IgD-negative memory B cell (primary cell): ENCODE results near the gene GUCY1B1. TPM values are rescaled to one million over a fixed set of nuclear protein-coding genes. Genes with fewer than 3 reads are reported as not detected.
A peak's percentile ranks its signal among the peaks of the same experiment; 100 is the strongest.

Experiments
- H3K27ac Mint-ChIP-seq, 3 donors: one replicate each; pipeline ENCODE4 v1.8.0; 2020 to 2022; ENCODE audit warnings: mild to moderate bottlenecking in 3 of 3, mixed read lengths in 3 of 3, moderate library complexity in 1 of 3
- H3K27me3 Mint-ChIP-seq: one replicate; pipeline ENCODE4 v1.8.0; 2021; ENCODE audit warnings: mixed read lengths
- H3K36me3 Mint-ChIP-seq: one replicate; pipeline ENCODE4 v1.8.0; 2020; ENCODE audit warnings: mild to moderate bottlenecking, mixed read lengths
- H3K4me1 Mint-ChIP-seq, 3 donors: one replicate each; pipeline ENCODE4 v1.8.0; 2020 to 2022; ENCODE audit warnings: mixed read lengths in 3 of 3, mild to moderate bottlenecking in 1 of 3
- H3K4me3 Mint-ChIP-seq, 4 donors: one replicate each; pipeline ENCODE4 v1.8.0; 2020 to 2022; ENCODE audit warnings: mild to moderate bottlenecking in 4 of 4, mixed read lengths in 4 of 4, moderate library complexity in 3 of 4
- H3K9me3 Mint-ChIP-seq, 3 donors: one replicate each; pipeline ENCODE4 v1.8.0; 2020 to 2021; ENCODE audit warnings: mixed read lengths in 3 of 3, mild to moderate bottlenecking in 1 of 3
- polyA plus RNA-seq: library from polyadenylated mRNA; unstranded; fragments of 300-500 nt; fragmentation: Illumina TruSeq; gene quantifications from one replicate; pipeline ENCODE4 v1.2.3, GENCODE V29; 2021

GUCY1B1 gene
- polyA plus RNA-seq, 1 donor from 2014 or later = 0.31 TPM

GRCh38 chr4:155748039-155748438 is 10.8 kb upstream of the GUCY1B1 start:
- no peaks in the 10 kb centered on the region for H3K9me3 Mint-ChIP-seq
- no peaks in the 10 kb centered on the region for H3K27me3 Mint-ChIP-seq
- H3K4me3 Mint-ChIP-seq = no peak overlapping the region
- no peaks in the 10 kb centered on the region for H3K4me1 Mint-ChIP-seq
- H3K27ac Mint-ChIP-seq = no peak overlapping the region
- no peaks in the 10 kb centered on the region for H3K36me3 Mint-ChIP-seq

GRCh38 chr4:155749041-155749440 is 9.8 kb upstream of the GUCY1B1 start:
- Mint-ChIP-seq H3K27me3 (no peaks in the 10 kb centered on the region), H3K4me3 (no peak overlapping the region), H3K9me3 (no peaks in the 10 kb centered on the region), H3K27ac (no peak overlapping the region), H3K4me1 (no peaks in the 10 kb centered on the region), H3K36me3 (no peaks in the 10 kb centered on the region)

- Mint-ChIP-seq H3K4me3 (no peak overlapping the region), H3K4me1 (no peaks in the 10 kb centered on the region), H3K9me3 (no peaks in the 10 kb centered on the region), H3K27me3 (no peaks in the 10 kb centered on the region), H3K27ac (no peak overlapping the region), H3K36me3 (no peaks in the 10 kb centered on the region)
These were observed 7.3 kb upstream of the GUCY1B1 start for GRCh38 chr4:155751569-155751968.

GRCh38 chr4:155757745-155758265 is 1.0 kb upstream of the GUCY1B1 start:
- H3K36me3 Mint-ChIP-seq = peaks cover 2% of the 10 kb centered on the region
- peaks cover 4% of the 10 kb centered on the region for H3K27me3 Mint-ChIP-seq
- H3K9me3 Mint-ChIP-seq = peaks cover 0 to 2% (median 0%) of the 10 kb centered on the region in 3 donors
- peak overlapping the region in 1 of 4 donors; percentile 5 for H3K4me3 Mint-ChIP-seq
- H3K27ac Mint-ChIP-seq = no peak overlapping the region
- H3K4me1 Mint-ChIP-seq = peaks cover 0 to 5% (median 3%) of the 10 kb centered on the region in 3 donors

- Mint-ChIP-seq H3K4me1 (peaks cover 0 to 5% (median 3%) of the 10 kb centered on the region in 3 donors), H3K36me3 (peaks cover 2% of the 10 kb centered on the region), H3K9me3 (peaks cover 0 to 2% (median 0%) of the 10 kb centered on the region in 3 donors), H3K4me3 (peak overlapping the region in 3 of 4 donors; percentile 54 to 77 (median 60)), H3K27me3 (peaks cover 4% of the 10 kb centered on the region), H3K27ac (no peak overlapping the region)
These were observed 791 bp downstream of the GUCY1B1 start for GRCh38 chr4:155759372-155760252.

GRCh38 chr4:155761047-155761446 is 2.2 kb downstream of the GUCY1B1 start:
- Mint-ChIP-seq H3K4me1 (peaks cover 0 to 5% (median 3%) of the 10 kb centered on the region in 3 donors), H3K36me3 (peaks cover 2% of the 10 kb centered on the region), H3K4me3 (no peak overlapping the region), H3K27ac (no peak overlapping the region), H3K9me3 (peaks cover 0 to 2% (median 0%) of the 10 kb centered on the region in 3 donors), H3K27me3 (peaks cover 7% of the 10 kb centered on the region)

- H3K27ac Mint-ChIP-seq = no peak overlapping the region
- H3K27me3 Mint-ChIP-seq = peaks cover 7% of the 10 kb centered on the region
- peaks cover 0 to under 1% (median 0%) of the 10 kb centered on the region in 3 donors for H3K9me3 Mint-ChIP-seq
- H3K4me3 Mint-ChIP-seq = no peak overlapping the region
- peaks cover 2% of the 10 kb centered on the region for H3K36me3 Mint-ChIP-seq
- H3K4me1 Mint-ChIP-seq = peaks cover 0 to 5% (median 3%) of the 10 kb centered on the region in 3 donors
These were observed 3.1 kb downstream of the GUCY1B1 start for GRCh38 chr4:155761916-155762315.

GRCh38 chr4:155762334-155762733 is 3.5 kb downstream of the GUCY1B1 start:
- H3K27me3 Mint-ChIP-seq = peaks cover 7% of the 10 kb centered on the region
- peaks cover 0 to 5% (median 3%) of the 10 kb centered on the region in 3 donors for H3K4me1 Mint-ChIP-seq
- H3K36me3 Mint-ChIP-seq = peaks cover 2% of the 10 kb centered on the region

GRCh38 chr4:155763551-155763950 is 4.7 kb downstream of the GUCY1B1 start:
- peaks cover 0 to 3% (median 1%) of the 10 kb centered on the region in 3 donors for H3K4me1 Mint-ChIP-seq
- no peak overlapping the region for H3K4me3 Mint-ChIP-seq
- H3K36me3 Mint-ChIP-seq = no peaks in the 10 kb centered on the region
- H3K27me3 Mint-ChIP-seq = peaks cover 5% of the 10 kb centered on the region
- H3K9me3 Mint-ChIP-seq = no peaks in the 10 kb centered on the region
- H3K27ac Mint-ChIP-seq = no peak overlapping the region

More at GRCh38 chr4:155762334-155762733, 3.5 kb downstream of the GUCY1B1 start:
- Mint-ChIP-seq H3K27ac (no peak overlapping the region), H3K9me3 (no peaks in the 10 kb centered on the region), H3K4me3 (no peak overlapping the region)

- no peaks in the 10 kb centered on the region for H3K36me3 Mint-ChIP-seq
- peaks cover 3% of the 10 kb centered on the region for H3K27me3 Mint-ChIP-seq
- no peaks in the 10 kb centered on the region for H3K9me3 Mint-ChIP-seq
- peaks cover 0 to 2% (median 2%) of the 10 kb centered on the region in 3 donors for H3K4me1 Mint-ChIP-seq
- H3K27ac Mint-ChIP-seq = no peak overlapping the region
- H3K4me3 Mint-ChIP-seq = no peak overlapping the region
These were observed 6.3 kb downstream of the GUCY1B1 start for GRCh38 chr4:155765149-155765548.

GRCh38 chr4:155766622-155767021 is 7.8 kb downstream of the GUCY1B1 start:
- Mint-ChIP-seq H3K27me3 (peaks cover 3% of the 10 kb centered on the region), H3K9me3 (no peaks in the 10 kb centered on the region), H3K4me1 (peaks cover 0 to 2% (median 0%) of the 10 kb centered on the region in 3 donors), H3K4me3 (no peak overlapping the region), H3K36me3 (no peaks in the 10 kb centered on the region), H3K27ac (no peak overlapping the region)

- H3K27me3 Mint-ChIP-seq = peaks cover 3% of the 10 kb centered on the region
- no peaks in the 10 kb centered on the region for H3K36me3 Mint-ChIP-seq
- H3K27ac Mint-ChIP-seq = no peak overlapping the region
- H3K9me3 Mint-ChIP-seq = no peaks in the 10 kb centered on the region
- no peak overlapping the region for H3K4me3 Mint-ChIP-seq
- H3K4me1 Mint-ChIP-seq = peaks cover 0 to 2% (median 0%) of the 10 kb centered on the region in 3 donors
These were observed 9.5 kb downstream of the GUCY1B1 start for GRCh38 chr4:155768370-155768769.

GRCh38 chr4:155769090-155769489 is 10.3 kb downstream of the GUCY1B1 start:
- H3K36me3 Mint-ChIP-seq = no peaks in the 10 kb centered on the region
- peaks cover 0 to 2% (median 0%) of the 10 kb centered on the region in 3 donors for H3K4me1 Mint-ChIP-seq
- H3K9me3 Mint-ChIP-seq = no peaks in the 10 kb centered on the region
- no peak overlapping the region for H3K27ac Mint-ChIP-seq
- peaks cover 3% of the 10 kb centered on the region for H3K27me3 Mint-ChIP-seq
- H3K4me3 Mint-ChIP-seq = no peak overlapping the region

GRCh38 chr4:155772459-155773195 is 13.8 kb downstream of the GUCY1B1 start:
- Mint-ChIP-seq H3K4me3 (no peak overlapping the region), H3K27me3 (no peaks in the 10 kb centered on the region), H3K4me1 (peaks cover 0 to 2% (median 0%) of the 10 kb centered on the region in 3 donors), H3K27ac (no peak overlapping the region), H3K36me3 (no peaks in the 10 kb centered on the region), H3K9me3 (no peaks in the 10 kb centered on the region)

- Mint-ChIP-seq H3K36me3 (no peaks in the 10 kb centered on the region), H3K4me1 (peaks cover 0 to 2% (median 0%) of the 10 kb centered on the region in 3 donors), H3K27me3 (no peaks in the 10 kb centered on the region), H3K4me3 (no peak overlapping the region), H3K9me3 (no peaks in the 10 kb centered on the region), H3K27ac (no peak overlapping the region)
These were observed 14.5 kb downstream of the GUCY1B1 start for GRCh38 chr4:155773196-155773800.
